Measurements from ENCODE around the gene SLC17A7.

The SLC17A7 gene

GRCh38 chr19:49403404-49404187 is 37.7 kb downstream of the SLC17A7 start:
- DNase-seq: no peak

DNA sequence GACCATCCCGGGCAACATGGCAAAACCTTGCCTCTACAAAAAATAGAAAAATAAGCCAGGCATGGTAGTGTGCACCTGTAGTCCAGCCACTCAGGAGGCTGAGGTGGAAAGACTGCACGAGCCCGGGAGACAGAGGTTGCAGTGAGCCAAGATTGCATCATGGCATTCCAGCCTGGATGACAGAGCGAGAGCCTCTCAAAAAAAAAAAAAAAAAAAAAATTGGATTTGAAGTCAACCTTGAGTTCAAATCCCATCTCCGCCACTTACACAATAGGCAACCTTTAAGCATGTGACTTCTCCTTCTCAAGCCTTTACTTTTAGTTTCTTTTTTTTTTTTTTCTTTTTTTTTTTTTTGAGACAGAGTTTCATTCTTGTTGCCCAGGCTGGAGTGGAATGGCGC is 41.3 kb downstream of the SLC17A7 start:
- no peak for DNase-seq

- DNase-seq: no peak
Observed at GRCh38 chr19:49398931-49399330, 42.4 kb downstream of the SLC17A7 start.

- no peak for DNase-seq
Observed at GRCh38 chr19:49398001-49398615, 43.2 kb downstream of the SLC17A7 start.

DNA sequence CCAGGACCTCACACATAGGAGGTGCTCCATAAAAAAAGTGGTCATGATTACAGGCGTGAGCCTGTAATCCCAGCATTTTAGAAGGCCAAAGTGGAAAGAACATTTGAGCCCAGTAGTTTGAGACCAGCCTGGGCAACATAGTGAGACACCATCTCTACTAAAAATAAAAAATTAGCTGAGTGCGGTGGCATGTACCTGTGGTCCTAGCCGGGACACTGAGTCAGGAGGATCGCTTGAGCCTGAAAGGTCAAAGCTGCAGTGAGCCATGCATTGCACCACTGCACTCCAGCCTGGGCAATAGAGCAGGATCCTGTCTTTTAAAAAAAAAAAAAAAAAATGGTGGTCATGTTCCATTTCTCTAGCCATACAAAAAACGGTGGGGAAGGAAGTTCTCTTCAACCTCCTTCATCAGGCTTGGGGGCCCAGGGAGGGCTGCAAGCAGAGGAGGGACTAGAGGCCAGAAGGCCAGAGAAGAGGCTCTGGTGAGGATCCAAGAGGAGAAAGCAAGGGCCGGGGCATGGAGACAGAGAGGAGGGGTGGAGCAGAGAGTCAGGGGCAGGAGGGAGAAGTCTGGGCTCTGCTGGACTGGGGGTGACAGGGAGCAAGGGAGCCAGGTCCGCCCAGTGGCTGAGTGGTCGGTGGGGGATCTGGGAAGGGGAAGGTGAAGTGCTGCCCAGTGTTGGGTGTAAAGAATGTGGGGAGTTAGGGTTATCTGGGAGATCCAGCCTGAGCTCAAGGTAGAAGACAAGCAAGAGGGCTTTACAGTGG is 44.4 kb downstream of the SLC17A7 start:
- DNase-seq: no peak

DNA sequence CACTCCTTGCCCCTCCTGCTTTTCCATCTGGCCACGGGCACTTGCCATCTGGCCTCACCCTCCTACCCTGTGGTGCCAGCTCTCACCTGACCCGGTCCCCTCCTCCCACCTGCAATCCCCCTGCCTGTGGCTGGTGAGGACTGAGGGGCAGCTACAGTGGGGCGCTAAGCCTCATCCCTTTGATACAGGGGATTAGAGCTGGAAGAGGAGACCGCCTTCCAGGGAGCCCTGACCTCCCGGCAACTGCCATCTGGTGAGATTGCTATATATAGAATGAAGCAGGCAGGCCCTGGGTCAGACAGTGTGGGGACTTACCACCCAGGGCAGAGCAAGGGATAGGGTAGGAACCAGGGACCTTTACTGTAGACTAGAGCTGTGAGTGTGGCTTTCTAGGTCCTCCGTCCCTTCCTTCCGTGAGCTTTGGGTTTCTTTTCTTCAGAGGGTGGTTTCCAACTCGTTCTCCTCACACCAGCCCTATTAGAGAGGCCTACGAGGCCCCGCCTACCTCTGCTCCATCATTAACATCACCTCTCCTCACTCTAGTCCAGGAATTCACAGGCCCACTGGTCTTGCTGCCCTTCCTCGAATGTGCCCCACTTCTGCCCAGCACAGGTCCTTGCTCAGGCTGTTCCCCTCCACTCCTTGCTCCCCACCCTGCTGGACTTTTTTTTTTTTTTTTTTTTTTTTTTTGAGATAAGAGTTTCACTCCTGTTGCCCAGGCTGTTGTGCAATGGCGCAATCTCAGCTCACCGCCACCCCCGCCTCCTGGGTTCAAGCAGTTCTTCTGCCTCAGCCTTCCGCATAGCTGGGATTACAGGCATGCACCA is 45.5 kb downstream of the SLC17A7 start:
- DNase-seq: no peak

DNA sequence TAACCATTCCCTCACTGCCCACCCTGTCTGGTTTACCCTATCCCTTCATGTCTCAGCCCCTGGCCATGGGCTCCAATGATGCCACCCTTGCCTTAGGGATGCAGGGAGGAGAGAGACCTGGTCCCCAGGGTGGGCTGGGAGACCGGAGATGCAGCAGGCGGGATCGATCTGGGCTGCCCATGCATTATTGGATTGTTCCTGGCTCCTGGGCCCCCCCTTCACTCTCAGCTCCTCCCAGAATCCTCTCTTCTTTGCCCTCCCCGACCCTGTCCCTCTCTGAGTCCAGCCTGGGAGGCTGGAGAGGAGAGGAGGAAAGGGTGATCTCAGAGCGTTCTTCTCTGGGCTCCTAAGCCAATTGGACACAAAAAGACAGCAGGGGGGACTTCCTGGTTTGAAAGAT is 47.4 kb downstream of the SLC17A7 start:
- DNase-seq: no peak

DNA sequence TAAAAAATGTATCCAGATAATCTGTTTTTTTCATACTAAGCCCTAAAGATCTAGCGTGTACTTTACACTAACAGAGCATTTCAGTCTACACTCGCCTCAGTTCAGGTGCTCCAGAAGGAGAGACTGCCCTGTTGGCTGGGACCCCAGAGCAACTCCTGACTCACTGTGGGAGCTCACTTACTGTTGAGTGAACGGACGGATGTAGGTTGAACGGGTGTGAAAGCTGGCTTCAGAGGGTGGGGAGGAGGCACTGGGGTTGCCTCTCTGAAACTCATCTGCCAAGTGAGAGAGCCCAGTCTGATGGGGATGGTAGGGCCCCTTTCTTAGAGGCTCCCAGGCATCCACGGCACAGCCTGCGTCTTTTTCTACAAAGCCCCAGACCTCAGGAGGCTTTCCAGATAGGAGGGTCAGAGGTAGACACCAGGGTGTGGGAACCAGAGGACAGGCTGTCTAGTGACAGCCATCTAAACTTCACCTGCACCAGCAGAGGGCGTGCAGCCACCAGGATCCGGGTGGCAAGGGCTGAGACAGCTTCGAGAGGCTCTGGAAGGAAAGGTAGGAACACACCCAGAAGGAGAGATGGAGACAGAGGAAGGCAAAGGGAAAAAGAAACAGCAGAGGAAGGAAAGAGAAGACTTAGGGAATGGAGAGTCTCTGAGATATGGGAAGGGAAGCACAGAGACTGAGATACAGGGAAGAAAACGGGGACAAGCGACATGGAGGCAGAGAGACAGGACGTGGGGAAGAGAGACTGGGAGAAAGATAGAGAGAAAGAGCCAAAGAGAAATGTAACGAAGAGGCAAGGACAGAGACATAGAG is 49.5 kb downstream of the SLC17A7 start:
- peak; percentile 43 to 63 (median 58) for DNase-seq

DNA sequence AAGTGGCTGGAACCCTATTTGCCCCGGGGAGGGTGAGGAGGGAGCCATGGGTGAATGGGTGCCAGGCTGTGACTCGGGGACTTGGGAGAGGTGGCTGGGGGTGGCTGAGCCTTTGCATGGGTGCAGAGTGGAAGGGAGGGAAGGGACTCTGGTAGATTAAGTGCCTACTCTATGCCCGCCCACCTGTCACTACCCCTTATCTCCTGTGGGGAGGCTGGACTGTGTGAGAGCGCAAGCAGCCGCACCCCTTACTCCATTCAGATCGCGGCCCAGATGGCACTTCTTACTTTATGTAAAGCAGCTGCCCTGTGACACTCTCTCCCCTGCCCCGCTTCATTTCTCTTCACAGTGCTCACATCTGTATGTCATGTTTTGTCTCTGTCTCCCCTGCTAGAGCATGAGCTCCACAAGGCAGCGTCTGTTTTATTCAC is 50.4 kb downstream of the SLC17A7 start:
- no peak for DNase-seq

DNA sequence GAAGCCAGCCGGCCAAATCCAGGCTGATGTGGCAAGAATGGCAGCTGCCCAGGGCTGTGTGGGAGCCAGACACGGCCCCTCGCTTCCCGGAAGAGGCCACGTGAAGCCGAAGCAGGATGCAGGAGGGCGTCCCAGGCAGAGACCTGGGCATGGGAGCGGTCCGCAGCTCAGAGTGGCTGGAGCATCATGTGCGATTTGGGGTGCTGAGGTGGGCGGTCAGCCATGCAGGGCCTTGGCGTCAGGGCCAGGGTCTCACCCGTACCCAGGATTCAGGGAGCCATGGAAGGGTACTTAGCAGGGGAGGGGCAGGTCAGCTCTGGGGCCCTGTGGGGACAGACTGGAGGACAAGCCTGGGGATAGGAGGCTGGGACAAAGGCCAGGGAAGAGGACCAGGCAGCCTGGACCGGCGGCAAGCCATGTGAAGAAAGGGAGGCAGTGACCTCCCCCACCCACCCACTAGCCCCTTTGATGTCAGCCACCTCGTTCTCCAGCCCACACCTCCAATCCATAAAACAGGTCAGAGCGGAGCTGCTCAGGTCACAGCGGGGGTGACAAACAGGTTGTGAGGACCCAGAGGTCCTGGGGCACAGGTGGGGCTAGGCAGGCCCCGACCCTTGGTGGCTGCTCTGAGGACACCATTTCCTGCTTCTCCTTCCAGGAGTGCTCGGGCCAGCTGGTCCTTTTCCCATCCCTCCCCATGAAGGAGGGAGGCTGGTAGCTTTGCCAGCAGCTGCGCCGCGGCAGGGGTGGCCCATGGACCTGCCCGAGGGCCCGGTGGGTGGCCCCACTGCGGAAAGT is 51.0 kb downstream of the SLC17A7 start:
- no peak for DNase-seq

GRCh38 chr19:49389406-49389805 is 51.9 kb downstream of the SLC17A7 start:
- no peak for DNase-seq

DNA sequence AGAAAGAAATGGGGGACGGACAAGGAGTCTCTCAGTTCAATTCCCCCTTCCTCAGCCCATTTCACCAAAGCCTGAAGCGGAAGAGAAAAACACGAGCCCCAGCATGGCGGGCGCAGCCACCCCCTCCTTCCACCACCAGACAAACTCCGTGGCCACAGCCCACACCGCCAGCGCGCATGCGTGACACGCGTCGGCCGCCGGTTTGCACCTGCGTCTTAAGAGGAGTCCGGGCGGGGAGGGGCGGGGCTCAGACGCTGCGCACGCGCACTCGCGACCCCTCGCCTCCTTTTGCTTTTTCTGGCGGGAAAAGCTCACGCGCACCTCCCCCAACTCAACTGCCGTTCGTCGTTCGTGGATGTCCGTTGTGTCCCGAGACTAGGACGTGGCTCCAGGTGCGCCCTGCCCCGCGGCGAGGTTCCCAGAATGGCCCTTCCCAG is 53.4 kb downstream of the SLC17A7 start, which contains the start of gene KASH5:
TSS of gene KASH5 (plus strand) at position 314 of the 437 bp plus-strand sequence. CDS start 2,635 bp downstream, outside the sequence.
- DNase-seq: peak; percentile 33 to 83 (median 74)

DNA sequence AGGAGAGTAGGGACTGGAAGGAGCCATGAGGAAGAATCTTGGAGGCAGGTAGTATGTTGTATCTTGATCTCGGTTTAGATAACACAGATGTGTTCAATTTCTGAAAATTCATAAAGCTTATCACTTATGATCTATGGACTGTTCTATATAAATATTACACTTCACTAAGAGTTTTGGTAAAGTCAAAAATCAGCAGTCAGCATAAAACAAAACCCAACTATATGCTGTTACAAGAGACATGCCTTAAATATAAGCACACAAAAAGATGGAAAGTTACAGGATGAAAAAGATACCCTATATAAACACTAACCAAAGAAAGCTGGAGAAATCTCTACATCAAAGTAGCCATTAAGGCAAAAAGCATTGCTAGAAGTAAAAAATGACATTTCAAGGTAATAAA is 57.7 kb downstream of the SLC17A7 start:
- no peak for DNase-seq

DNA sequence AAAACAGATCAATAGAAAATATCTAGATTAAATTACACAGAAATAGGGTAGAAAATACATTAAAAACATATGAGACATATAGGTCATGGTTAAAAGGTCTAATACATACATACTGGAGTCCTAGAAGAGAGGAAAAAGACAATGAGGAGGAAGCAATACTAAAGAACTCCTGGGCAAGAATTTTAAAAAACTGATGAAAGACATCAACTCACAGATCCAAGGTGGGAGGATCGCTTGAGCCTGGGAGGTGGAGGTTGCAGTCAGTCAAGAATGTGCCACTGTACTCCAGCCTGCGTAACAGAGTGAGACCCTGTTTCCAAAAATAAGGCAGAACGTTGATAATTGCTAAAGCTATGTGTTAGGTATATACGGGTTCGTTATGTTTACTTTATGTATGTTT is 58.7 kb downstream of the SLC17A7 start:
- no peak for DNase-seq

DNA sequence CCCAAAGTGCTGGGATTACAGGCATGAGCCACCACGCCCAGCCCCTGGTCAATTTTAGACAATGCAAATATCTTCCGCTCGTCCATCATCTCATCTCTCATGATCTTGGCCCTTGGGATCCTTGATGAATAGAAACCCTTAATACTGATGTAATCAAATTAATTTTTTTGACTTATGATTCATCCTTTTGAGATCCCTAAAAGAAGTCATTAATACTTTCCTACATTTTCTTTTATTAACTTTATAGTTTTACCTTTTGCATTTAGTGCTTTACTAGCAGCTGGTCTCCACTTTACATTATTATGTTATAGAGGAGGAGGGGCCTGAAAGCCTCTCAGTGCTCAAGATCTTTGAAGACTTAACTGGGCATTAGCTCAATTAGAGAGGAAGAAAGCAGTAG is 60.9 kb downstream of the SLC17A7 start:
- DNase-seq: no peak
